ENCODE measurements around the gene FUT9.

DNA sequence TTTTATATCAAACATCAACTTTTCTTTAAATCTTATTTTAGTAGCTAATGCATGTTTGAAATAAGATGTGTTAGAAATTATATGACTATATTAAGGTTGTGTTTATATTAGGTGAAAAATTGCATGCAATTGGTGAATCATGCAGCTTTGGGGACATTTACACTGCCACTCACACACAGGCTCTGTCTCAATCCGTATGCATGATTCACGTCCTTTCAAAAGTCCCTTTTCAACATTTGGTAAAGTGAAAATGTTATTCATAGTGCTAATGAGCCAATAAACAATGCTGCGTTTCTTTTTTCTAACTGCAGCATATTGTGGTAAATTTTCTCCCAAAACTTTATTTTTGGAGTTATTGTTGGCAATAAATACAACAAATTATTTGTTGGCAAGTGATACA lies 198.0 kb downstream of the FUT9 start:
- TF ChIP-seq, protein P1, sequence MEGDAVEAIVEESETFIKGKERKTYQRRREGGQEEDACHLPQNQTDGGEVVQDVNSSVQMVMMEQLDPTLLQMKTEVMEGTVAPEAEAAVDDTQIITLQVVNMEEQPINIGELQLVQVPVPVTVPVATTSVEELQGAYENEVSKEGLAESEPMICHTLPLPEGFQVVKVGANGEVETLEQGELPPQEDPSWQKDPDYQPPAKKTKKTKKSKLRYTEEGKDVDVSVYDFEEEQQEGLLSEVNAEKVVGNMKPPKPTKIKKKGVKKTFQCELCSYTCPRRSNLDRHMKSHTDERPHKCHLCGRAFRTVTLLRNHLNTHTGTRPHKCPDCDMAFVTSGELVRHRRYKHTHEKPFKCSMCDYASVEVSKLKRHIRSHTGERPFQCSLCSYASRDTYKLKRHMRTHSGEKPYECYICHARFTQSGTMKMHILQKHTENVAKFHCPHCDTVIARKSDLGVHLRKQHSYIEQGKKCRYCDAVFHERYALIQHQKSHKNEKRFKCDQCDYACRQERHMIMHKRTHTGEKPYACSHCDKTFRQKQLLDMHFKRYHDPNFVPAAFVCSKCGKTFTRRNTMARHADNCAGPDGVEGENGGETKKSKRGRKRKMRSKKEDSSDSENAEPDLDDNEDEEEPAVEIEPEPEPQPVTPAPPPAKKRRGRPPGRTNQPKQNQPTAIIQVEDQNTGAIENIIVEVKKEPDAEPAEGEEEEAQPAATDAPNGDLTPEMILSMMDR (optimal IDR thresholded peaks at IDR 0.05 in 1 of 3, IDR thresholded peaks at IDR 0.05 in 1 of 3, conservative IDR thresholded peaks at IDR 0.05 in 1 of 3; ENCODE audit: extremely low read depth in 1 of 3, insufficient read depth in 2 of 3, low read length in 3 of 3) = no peak
- no peak for TF ChIP-seq EZH2 (IDR thresholded peaks at IDR 0.05; ENCODE audit: low read length)

All from keratinocyte (primary cell).